Ovary (tissue), 9 donors: ENCODE measurements around the gene SORCS2. TPM values are rescaled to one million over a fixed set of nuclear protein-coding genes. Genes with fewer than 3 reads are reported as not detected.
A peak's percentile ranks its signal among the peaks of the same experiment; 100 is the strongest.

Experiments used
- DNase-seq, 5 donors: peaks; one replicate each; pipeline ENCODE4 v3.0.0-alpha.2; 2019 to 2020
- H3K27ac ChIP-seq, 2 donors: fragments of 200-600 bp; one replicate each; pipeline versions ENCODE4 v1.5.1 to v1.8.0; 2019 to 2022
- H3K27me3 ChIP-seq: fragments of 200-600 bp; one replicate; pipeline ENCODE4 v1.8.0; 2022
- H3K36me3 ChIP-seq: fragments of 200-600 bp; sonication (generic); one replicate; pipeline ENCODE4 v1.5.1; 2019
- H3K4me1 ChIP-seq: one replicate; pipeline ENCODE4 v1.8.1; 2013; ENCODE audit warnings: mild to moderate bottlenecking, moderate library complexity; ENCODE audit not compliant: insufficient read depth
- H3K4me3 ChIP-seq: fragments of 200-600 bp; sonication (generic); one replicate; pipeline ENCODE4 v1.5.1; 2017
- H3K9me3 ChIP-seq, 2 donors: fragments of 200-600 bp in 1 of 2; sonication (generic) in 1 of 2; one replicate each; pipeline versions ENCODE4 v1.5.1 to v1.8.1; 2013 to 2019; ENCODE audit warnings: mild to moderate bottlenecking in 1 of 2, moderate library complexity in 1 of 2
- EP300 ChIP-seq: sonication (generic); formaldehyde crosslinking; IDR thresholded peaks from one replicate; pipeline ENCODE4 v1.6.1; 2017; ENCODE audit warnings: antibody characterized with exemption
- POLR2A ChIP-seq: fragments of 450-650 bp; IDR thresholded peaks from one replicate; pipeline ENCODE4 v1.6.1; 2017; ENCODE audit warnings: antibody characterized with exemption, mild to moderate bottlenecking, moderate library complexity
- WGBS, 3 donors: extraction: QIAGEN DNeasy Blood & Tissue Kit in 1 of 3; methylation state at CpG; one replicate each; pipeline versions ENCODE4 v1.1.5 to v1.1.7; 2013 to 2017; 5-methylcytosine and 5-hydroxymethylcytosine counted together
- intact Hi-C, 4 donors: fragments of 100-400 bp; cut with DNase I; formaldehyde crosslinking; loops; one replicate each; pipeline versions ENCODE4 v1.11.0 to v1.15.1; 2022 to 2023
- polyA plus RNA-seq, 2 donors: library from polyadenylated mRNA; stranded (reverse); fragments of 200-250 nt in 1 of 2; fragments of 350-450 nt in 1 of 2; fragmentation: Illumina TruSeq in 1 of 2; extraction: RNeasy Lipid Tissue Mini Kit (QIAGEN cat#74804) in 1 of 2; gene quantifications; one replicate each; pipeline ENCODE4 v1.2.3, GENCODE V29; 2013 to 2014
- total RNA-seq, 7 donors: library from RNA; depleted of rRNA in 2 of 7; stranded (reverse); fragments of >200 nt in 2 of 7; fragmentation: NEBNext Ultra II Directional in 3 of 7; extraction: Animal tissue kit (Norgen Biotek cat#: 25700) in 3 of 7; gene quantifications; one replicate each; pipeline versions ENCODE4 v1.1.0 to v1.2.4, GENCODE V29; 2016 to 2023
- TF ChIP-seq, protein P1 (sequence below), 3 donors: fragments of 450-650 bp in 2 of 3; fragments of 200-600 bp in 1 of 3; IDR thresholded peaks; one replicate each; pipeline versions ENCODE4 v1.5.1 to v1.8.0; 2016 to 2022; ENCODE audit warnings: antibody characterized with exemption in 3 of 3, mild to moderate bottlenecking in 1 of 3
- donor health status: DM: no; HTN: no; CAD: no; lungs with moderate emphysema.
- donor health status: DM: no; HTN: no; CAD: no.
- donor health status: Bipolar disorder and iron deficiency.
- donor health status: DM: yes; HTN: yes; CAD: no.
- donor health status: DM: no; HTN: no; CAD: no.
- donor health status: DM: yes; HTN: yes; CAD: no.

The SORCS2 gene
- total and polyA plus RNA-seq, 9 donors: 0.60 to 23.9 (median 7.1) TPM

DNA sequence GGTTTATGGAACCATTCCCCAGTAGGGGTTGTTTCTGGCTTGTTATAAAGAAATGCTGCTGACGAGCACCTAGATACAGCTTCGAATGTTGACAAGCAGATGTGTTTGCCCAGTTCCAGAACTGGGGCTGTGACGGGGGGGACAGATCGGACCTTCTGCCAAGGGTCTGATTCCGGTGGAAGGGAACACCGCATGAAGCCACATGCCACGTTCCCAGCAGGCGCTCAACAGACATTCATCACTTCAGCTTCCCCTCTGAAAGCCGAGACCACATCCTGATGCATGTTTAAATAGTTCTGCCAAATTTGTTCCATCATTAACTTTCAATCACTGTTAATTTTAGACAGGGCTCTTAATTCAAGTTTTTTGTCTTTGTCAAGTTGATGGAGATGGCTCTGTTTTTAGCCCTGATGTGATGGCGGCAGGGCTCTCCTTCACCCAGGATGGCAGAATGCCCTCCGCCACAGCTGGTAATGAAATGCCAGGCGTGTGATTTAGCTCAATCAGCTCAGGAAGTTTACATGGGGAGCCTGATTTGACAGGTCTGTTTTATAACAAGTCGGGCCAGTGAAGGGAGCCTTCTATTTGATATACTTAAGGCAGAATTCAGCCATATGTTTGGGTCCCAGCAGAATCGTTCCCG is 185.0 kb downstream of the SORCS2 start:
- WGBS, 3 donors: 72 to 80% (median 76%) methylated on average over 15 of the region's 15 CpGs
- no peaks in the 10 kb centered on the region for H3K36me3 ChIP-seq
- DNase-seq: no peak
- no peak overlapping the region for H3K4me3 ChIP-seq
- peaks cover 16% of the 10 kb centered on the region for H3K4me1 ChIP-seq
- intact Hi-C loops: no loop called here
- no peaks in the 10 kb centered on the region for H3K27me3 ChIP-seq
- no peak overlapping the region for H3K27ac ChIP-seq
- TF ChIP-seq, protein P1, sequence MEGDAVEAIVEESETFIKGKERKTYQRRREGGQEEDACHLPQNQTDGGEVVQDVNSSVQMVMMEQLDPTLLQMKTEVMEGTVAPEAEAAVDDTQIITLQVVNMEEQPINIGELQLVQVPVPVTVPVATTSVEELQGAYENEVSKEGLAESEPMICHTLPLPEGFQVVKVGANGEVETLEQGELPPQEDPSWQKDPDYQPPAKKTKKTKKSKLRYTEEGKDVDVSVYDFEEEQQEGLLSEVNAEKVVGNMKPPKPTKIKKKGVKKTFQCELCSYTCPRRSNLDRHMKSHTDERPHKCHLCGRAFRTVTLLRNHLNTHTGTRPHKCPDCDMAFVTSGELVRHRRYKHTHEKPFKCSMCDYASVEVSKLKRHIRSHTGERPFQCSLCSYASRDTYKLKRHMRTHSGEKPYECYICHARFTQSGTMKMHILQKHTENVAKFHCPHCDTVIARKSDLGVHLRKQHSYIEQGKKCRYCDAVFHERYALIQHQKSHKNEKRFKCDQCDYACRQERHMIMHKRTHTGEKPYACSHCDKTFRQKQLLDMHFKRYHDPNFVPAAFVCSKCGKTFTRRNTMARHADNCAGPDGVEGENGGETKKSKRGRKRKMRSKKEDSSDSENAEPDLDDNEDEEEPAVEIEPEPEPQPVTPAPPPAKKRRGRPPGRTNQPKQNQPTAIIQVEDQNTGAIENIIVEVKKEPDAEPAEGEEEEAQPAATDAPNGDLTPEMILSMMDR (IDR thresholded peaks at IDR 0.05): no peak
- no peaks in the 10 kb centered on the region for H3K9me3 ChIP-seq

- Histone ChIP-seq H3K27ac (no peak overlapping the region), H3K9me3 (no peaks in the 10 kb centered on the region), H3K4me3 (no peak overlapping the region), H3K27me3 (no peaks in the 10 kb centered on the region), H3K4me1 (peaks cover 16% of the 10 kb centered on the region), H3K36me3 (no peaks in the 10 kb centered on the region)
- DNase-seq: peak in 2 of 5 donors; percentile 4 to 27
- TF ChIP-seq POLR2A (no peak), EP300 (no peak)
- TF ChIP-seq, protein P1 (IDR thresholded peaks at IDR 0.05): no peak
- intact Hi-C loops: no loop called here
- 80 to 88% (median 82%) methylated on average over 9 of the region's 9 CpGs for WGBS, 3 donors
Observed at GRCh38 chr4:7379186-7379585, 186.8 kb downstream of the SORCS2 start.

GRCh38 chr4:7379719-7380118 is 187.4 kb downstream of the SORCS2 start:
- H3K4me1 ChIP-seq: peaks cover 16% of the 10 kb centered on the region
- no peaks in the 10 kb centered on the region for H3K36me3 ChIP-seq
- intact Hi-C loops: no loop called here
- WGBS, 3 donors: 69 to 78% (median 75%) methylated on average over 6 of the region's 6 CpGs
- no peak overlapping the region for H3K4me3 ChIP-seq
- no peaks in the 10 kb centered on the region for H3K9me3 ChIP-seq
- DNase-seq: peak in 1 of 5 donors; percentile 10
- no peak overlapping the region for H3K27ac ChIP-seq
- TF ChIP-seq, protein P1 (IDR thresholded peaks at IDR 0.05): no peak
- no peak for TF ChIP-seq EP300
- TF ChIP-seq POLR2A: no peak
- H3K27me3 ChIP-seq: no peaks in the 10 kb centered on the region

DNA sequence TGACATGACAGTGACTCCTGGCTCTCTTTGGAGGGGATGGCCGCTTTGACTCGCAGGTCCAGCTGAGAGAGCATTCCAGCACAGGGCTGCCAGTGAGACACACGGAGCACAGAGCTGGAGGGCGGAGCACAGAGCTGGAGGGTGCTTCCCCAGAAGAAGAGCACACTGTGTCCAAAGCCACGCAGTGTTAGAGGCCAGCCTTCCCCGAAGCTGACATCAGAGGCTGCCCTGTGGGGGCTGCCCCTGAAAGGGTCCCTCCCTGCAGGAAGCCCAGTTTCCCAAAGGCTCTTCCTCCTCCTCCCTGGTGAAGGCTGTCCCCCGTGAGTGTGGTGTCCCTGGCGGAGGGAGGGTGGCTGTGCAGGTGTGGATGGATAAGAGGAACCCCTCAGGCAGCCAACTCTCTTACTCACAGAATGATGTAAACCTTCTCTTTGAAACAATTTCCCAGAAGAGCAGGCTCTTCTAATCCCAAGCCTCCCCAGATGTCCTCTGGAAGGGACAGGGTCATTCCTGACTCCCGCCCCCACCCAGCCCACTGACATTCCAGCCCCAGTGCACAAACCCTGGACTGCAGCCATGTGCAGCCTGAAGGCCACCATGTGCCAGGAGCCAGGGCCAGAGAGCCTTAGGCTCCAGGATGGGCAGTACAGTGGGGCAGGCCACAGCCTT is 189.0 kb downstream of the SORCS2 start:
- intact Hi-C loops: no loop called here
- H3K36me3 ChIP-seq: no peaks in the 10 kb centered on the region
- H3K4me1 ChIP-seq: peaks cover 13% of the 10 kb centered on the region
- WGBS, 3 donors: 54 to 62% (median 56%) methylated on average over 9 of the region's 9 CpGs
- no peak overlapping the region for H3K4me3 ChIP-seq
- no peaks in the 10 kb centered on the region for H3K27me3 ChIP-seq
- no peaks in the 10 kb centered on the region for H3K9me3 ChIP-seq
- no peak overlapping the region for H3K27ac ChIP-seq
- TF ChIP-seq EP300: no peak
- no peak for TF ChIP-seq POLR2A
- TF ChIP-seq, protein P1 (IDR thresholded peaks at IDR 0.05): no peak
- peak in 4 of 5 donors; percentile 7 to 44 (median 14) for DNase-seq
